A673 (cell line): ENCODE measurements around the gene ZNF3. TPM values are rescaled to one million over a fixed set of nuclear protein-coding genes. Genes with fewer than 3 reads are reported as not detected.

Source experiments
- BruUV-seq: library from RNA; stranded (reverse); fragments of 400-500 nt; replicated peaks from 2 replicates; lab custom pipeline; 2021; lab: Mats Ljungman, UMichigan
- CTCF ChIA-PET: fragments of 300-600 bp; sonication (Branson Sonifier 250); formaldehyde crosslinking; loops from one replicate; lab custom pipeline; 2022; ENCODE audit warnings: antibody characterized with exemption; lab: Charles Lee
- POLR2A ChIA-PET: fragments of 300-600 bp; sonication (Branson Sonifier 250); formaldehyde crosslinking; loops from one replicate; lab custom pipeline; 2022; ENCODE audit warnings: antibody characterized with exemption; ENCODE audit not compliant: low non-redundant PET; lab: Charles Lee
- DNase-seq: peaks from one replicate; pipeline ENCODE4 v3.0.0-alpha.2; 2015; ENCODE audit warnings: low spot score
- H3K27ac ChIP-seq: fragments of 200-600 bp; sonication (generic); 2 replicates; pipeline ENCODE4 v1.5.1; 2016; ENCODE audit warnings: mixed run types, low read depth, mild to moderate bottlenecking, mixed read lengths, antibody characterized with exemption, low read length; ENCODE audit not compliant: poor library complexity, severe bottlenecking
- H3K27me3 ChIP-seq: fragments of 200-600 bp; sonication (generic); replicated peaks from 2 replicates; pipeline ENCODE4 v1.6.1; 2017; ENCODE audit warnings: mixed run types, low read depth, mild to moderate bottlenecking, mixed read lengths, antibody characterized with exemption, low read length; ENCODE audit not compliant: insufficient read depth, poor library complexity
- H3K36me3 ChIP-seq: fragments of 200-600 bp; sonication (generic); 2 replicates; pipeline ENCODE4 v1.6.1; 2016; ENCODE audit warnings: mixed run types, mild to moderate bottlenecking, mixed read lengths, antibody characterized with exemption, low read length; ENCODE audit not compliant: insufficient read depth, poor library complexity, severe bottlenecking
- H3K4me1 ChIP-seq: fragments of 200-600 bp; sonication (generic); 2 replicates; pipeline ENCODE4 v1.6.1; 2017; ENCODE audit warnings: mixed run types, mild to moderate bottlenecking, mixed read lengths, antibody characterized with exemption, low read length; ENCODE audit not compliant: insufficient read depth, poor library complexity, severe bottlenecking
- H3K4me3 ChIP-seq: fragments of 200-600 bp; sonication (generic); 2 replicates; pipeline ENCODE4 v1.5.1; 2016; ENCODE audit warnings: low read depth, mixed run types, mild to moderate bottlenecking, mixed read lengths, low read length; ENCODE audit not compliant: poor library complexity, severe bottlenecking
- H3K9me3 ChIP-seq: fragments of 200-600 bp; sonication (generic); 2 replicates; pipeline ENCODE4 v1.6.1; 2016; ENCODE audit warnings: mixed run types, low read depth, mild to moderate bottlenecking, mixed read lengths, antibody characterized with exemption, low read length; ENCODE audit not compliant: poor library complexity, severe bottlenecking
- EZH2 ChIP-seq: fragments of 200-600 bp; sonication (generic); IDR thresholded peaks from 2 replicates; pipeline ENCODE4 v1.6.1; 2017; ENCODE audit warnings: borderline replicate concordance, low read depth, mild to moderate bottlenecking, mixed read lengths, antibody characterized with exemption, low read length; ENCODE audit not compliant: poor library complexity, severe bottlenecking
- intact Hi-C: fragments of 100-400 bp; cut with micrococcal nuclease; formaldehyde crosslinking; loops from one replicate; pipeline ENCODE4 v1.10.0; 2022; ENCODE audit not compliant: unreplicated experiment
- total RNA-seq: library from RNA; stranded (reverse); gene quantifications from 2 replicates; pipeline ENCODE4 v1.2.3, GENCODE V29; 2021
- TF ChIP-seq, protein P1 (sequence below): fragments of 300-800, 200-600 bp; sonication (generic); conservative IDR thresholded peaks from 2 replicates; pipeline ENCODE4 v1.5.1; 2017; ENCODE audit warnings: low read depth, mild to moderate bottlenecking, antibody characterized with exemption, low read length, moderate library complexity, mixed read lengths

ZNF3 gene
- total RNA-seq, 1 experiment from 2014 or later, result 50.2 TPM

GRCh38 chr7:100077205-100077604, 4.3 kb downstream of the ZNF3 start:
- DNase-seq, result no peak
- Histone ChIP-seq H3K4me3 (no peak overlapping the region), H3K36me3 (peaks cover 78% of the 10 kb centered on the region), H3K27ac (no peak overlapping the region), H3K4me1 (peaks cover 4% of the 10 kb centered on the region), H3K9me3 (peaks cover 26% of the 10 kb centered on the region), H3K27me3 (no peaks in the 10 kb centered on the region)
- intact Hi-C loops, result no loop called here
- TF ChIP-seq EZH2, result no peak
- TF ChIP-seq, protein P1, sequence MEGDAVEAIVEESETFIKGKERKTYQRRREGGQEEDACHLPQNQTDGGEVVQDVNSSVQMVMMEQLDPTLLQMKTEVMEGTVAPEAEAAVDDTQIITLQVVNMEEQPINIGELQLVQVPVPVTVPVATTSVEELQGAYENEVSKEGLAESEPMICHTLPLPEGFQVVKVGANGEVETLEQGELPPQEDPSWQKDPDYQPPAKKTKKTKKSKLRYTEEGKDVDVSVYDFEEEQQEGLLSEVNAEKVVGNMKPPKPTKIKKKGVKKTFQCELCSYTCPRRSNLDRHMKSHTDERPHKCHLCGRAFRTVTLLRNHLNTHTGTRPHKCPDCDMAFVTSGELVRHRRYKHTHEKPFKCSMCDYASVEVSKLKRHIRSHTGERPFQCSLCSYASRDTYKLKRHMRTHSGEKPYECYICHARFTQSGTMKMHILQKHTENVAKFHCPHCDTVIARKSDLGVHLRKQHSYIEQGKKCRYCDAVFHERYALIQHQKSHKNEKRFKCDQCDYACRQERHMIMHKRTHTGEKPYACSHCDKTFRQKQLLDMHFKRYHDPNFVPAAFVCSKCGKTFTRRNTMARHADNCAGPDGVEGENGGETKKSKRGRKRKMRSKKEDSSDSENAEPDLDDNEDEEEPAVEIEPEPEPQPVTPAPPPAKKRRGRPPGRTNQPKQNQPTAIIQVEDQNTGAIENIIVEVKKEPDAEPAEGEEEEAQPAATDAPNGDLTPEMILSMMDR, result no peak
- no TSS peak for BruUV-seq
- CTCF ChIA-PET, result no interaction called here
- POLR2A ChIA-PET, result interaction anchor here (0.6 kb wide), 1 partner anchor 130 kb away, joined by 17 read pairs; no protein-coding TSS in a partner anchor

DNA sequence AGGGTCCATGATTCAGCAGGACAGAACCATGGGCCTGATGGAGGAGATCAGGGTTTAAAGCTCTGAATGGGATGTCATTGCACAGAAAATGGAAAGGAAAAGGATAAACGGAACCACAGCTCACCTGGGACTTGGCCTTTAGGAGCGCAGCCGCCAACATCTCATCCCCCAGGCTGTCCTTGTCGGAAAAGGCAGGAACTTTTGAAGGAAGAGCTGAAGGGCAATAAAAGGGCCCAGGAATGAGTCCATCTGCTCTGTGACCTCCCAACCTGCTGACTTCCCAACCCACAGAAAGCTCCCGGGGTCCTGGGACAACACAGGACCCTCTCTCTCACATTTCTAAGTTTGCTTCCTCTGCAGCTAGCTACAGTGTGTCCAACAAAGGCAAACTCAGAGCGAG, 6.1 kb downstream of the ZNF3 start:
- intact Hi-C loops, result no loop called here

GRCh38 chr7:100074841-100075240, 6.7 kb downstream of the ZNF3 start:
- Histone ChIP-seq H3K4me3 (no peak overlapping the region), H3K27me3 (no peaks in the 10 kb centered on the region), H3K27ac (no peak overlapping the region), H3K9me3 (peaks cover 50% of the 10 kb centered on the region), H3K4me1 (no peaks in the 10 kb centered on the region), H3K36me3 (peaks cover 99% of the 10 kb centered on the region)
- POLR2A ChIA-PET, result no interaction called here
- no peak for DNase-seq
- CTCF ChIA-PET, result no interaction called here
- TF ChIP-seq EZH2, result no peak
- TF ChIP-seq, protein P1, result no peak
- intact Hi-C loops, result no loop called here
- no TSS peak for BruUV-seq

More for the DNA sequence above, 6.1 kb downstream of the ZNF3 start:
- BruUV-seq, result no TSS peak
- H3K9me3 ChIP-seq, result peaks cover 44% of the 10 kb centered on the region
- DNase-seq, result no peak
- H3K4me3 ChIP-seq, result no peak overlapping the region
- peaks cover 3% of the 10 kb centered on the region for H3K4me1 ChIP-seq
- peaks cover 96% of the 10 kb centered on the region for H3K36me3 ChIP-seq
- no peak for TF ChIP-seq EZH2
- TF ChIP-seq, protein P1, result no peak
- H3K27ac ChIP-seq, result no peak overlapping the region
- H3K27me3 ChIP-seq, result no peaks in the 10 kb centered on the region
- CTCF ChIA-PET, result no interaction called here
- POLR2A ChIA-PET, result no interaction called here
